K562 (cell line): ENCODE measurements around the gene CCDC194. TPM values are rescaled to one million over a fixed set of nuclear protein-coding genes. Genes with fewer than 3 reads are reported as not detected.

ENCODE experiments used
- ATAC-seq: fragments of 200-7000 bp; cut with Tn5 transposase; 3 replicates; pipeline ENCODE4 v1.9.1; 2020; ENCODE audit warnings: moderate library complexity
- BruUV-seq: library from RNA; stranded (reverse); fragments of 400-500 nt; replicated peaks from 2 replicates; lab custom pipeline; 2021; lab: Mats Ljungman, UMichigan
- CTCF ChIA-PET: fragments of 300-600 bp; formaldehyde crosslinking; extraction: SDS; loops from one replicate; lab custom pipeline; 2021; ENCODE audit warnings: low intra/inter-chr PET ratio; lab: Yijun Ruan, JAX
- POLR2A ChIA-PET: fragments of 300-600, 350-650 bp; sonication (Branson Sonifier 250); formaldehyde crosslinking; extraction: SDS; loops from one replicate; lab custom pipeline; 2021; ENCODE audit warnings: antibody characterized with exemption, inconsistent platforms; lab: Yijun Ruan, JAX
- DNase-seq, 4 experiments: peaks; one replicate each; pipeline versions ENCODE4 v3.0.0 to v3.0.0-alpha.2; 2011 to 2018; ENCODE audit warnings: low spot score in 3 of 4, mixed read lengths in 3 of 4; ENCODE audit errors: extremely low read depth in 1 of 4
- FAIRE-seq: peaks from 2 replicates; lab custom pipeline; 2011; peaks lifted over from hg19 to GRCh38; lab: Jason Lieb, UNC
- H2AFZ ChIP-seq: 2 replicates; pipeline ENCODE4 v1.6.0; 2011; ENCODE audit warnings: low read depth, low read length, control low read depth, inconsistent platforms
- H3K27ac ChIP-seq: fragments of 200-600 bp; 3 replicates; pipeline ENCODE4 v1.8.0; 2011; ENCODE audit warnings: low read depth, mild to moderate bottlenecking, control low read depth, inconsistent platforms, low read length, moderate library complexity, mixed read lengths; ENCODE audit errors: extremely low read depth
- H3K27me3 ChIP-seq, 2 experiments: fragments of 300-600 bp in 1 of 2; 2 replicates in 1 of 2; 3 replicates in 1 of 2; pipeline versions ENCODE4 v1.6.0 to v1.8.0; 2011; ENCODE audit warnings: inconsistent platforms in 2 of 2, low read length in 2 of 2, mild to moderate bottlenecking in 1 of 2, mixed read lengths in 1 of 2, moderate library complexity in 1 of 2; ENCODE audit not compliant: control insufficient read depth in 2 of 2, insufficient read depth in 2 of 2
- H3K36me3 ChIP-seq: fragments of 300-600 bp; 3 replicates; pipeline ENCODE4 v1.8.0; 2011; ENCODE audit warnings: mild to moderate bottlenecking, low read length, inconsistent platforms; ENCODE audit not compliant: control insufficient read depth, insufficient read depth
- H3K4me1 ChIP-seq, 2 experiments: fragments of 200-600 bp in 1 of 2; replicated peaks in 1 of 2; 2 replicates in 1 of 2; 3 replicates in 1 of 2; pipeline versions ENCODE4 v1.5.1 to v1.8.0; 2011; ENCODE audit warnings: inconsistent platforms in 2 of 2, low read length in 2 of 2, mild to moderate bottlenecking in 1 of 2, mixed read lengths in 1 of 2, moderate library complexity in 1 of 2; ENCODE audit not compliant: control insufficient read depth in 2 of 2, insufficient read depth in 2 of 2
- H3K4me2 ChIP-seq: 2 replicates; pipeline ENCODE4 v1.6.1; 2011; ENCODE audit warnings: low read length, control low read depth, inconsistent platforms, mixed read lengths; ENCODE audit not compliant: insufficient read depth
- H3K4me3 ChIP-seq: fragments of 200-600 bp; sonication (generic), shearing (Covaris generic); 2 replicates; pipeline ENCODE4 v1.5.1; 2016; ENCODE audit warnings: control low read depth, inconsistent platforms
- H3K79me2 ChIP-seq: fragments of 200-600 bp; 3 replicates; pipeline ENCODE4 v1.8.0; 2011; ENCODE audit warnings: low read length, inconsistent platforms; ENCODE audit not compliant: control insufficient read depth, insufficient read depth
- H3K9ac ChIP-seq, 2 experiments: 2 replicates each; pipeline versions ENCODE4 v1.6.0 to v1.6.1; 2011; ENCODE audit warnings: low read depth in 2 of 2, low read length in 2 of 2, control low read depth in 1 of 2, inconsistent platforms in 1 of 2, mild to moderate bottlenecking in 1 of 2, mixed read lengths in 1 of 2; ENCODE audit not compliant: insufficient read depth in 1 of 2
- H3K9me1 ChIP-seq: one replicate; pipeline ENCODE4 v1.6.0; 2011; ENCODE audit warnings: inconsistent platforms, mild to moderate bottlenecking, low read length, moderate library complexity; ENCODE audit not compliant: control insufficient read depth, insufficient read depth
- H3K9me3 ChIP-seq: replicated peaks from 2 replicates; pipeline ENCODE4 v1.5.1; 2011; ENCODE audit warnings: low read depth, low read length, inconsistent platforms; ENCODE audit not compliant: control insufficient read depth, insufficient read depth
- H4K20me1 ChIP-seq: replicated peaks from 2 replicates; pipeline ENCODE4 v1.6.1; 2011; ENCODE audit warnings: low read length, inconsistent platforms, mixed read lengths; ENCODE audit not compliant: control insufficient read depth, insufficient read depth
- CCNT2 ChIP-seq: IDR thresholded peaks from 2 replicates; pipeline ENCODE4 v1.6.1; 2011; ENCODE audit warnings: borderline replicate concordance, low read depth, mild to moderate bottlenecking, moderate library complexity, mixed read lengths, low read length; ENCODE audit not compliant: insufficient read length; ENCODE audit errors: extremely low read depth
- EGR1 ChIP-seq: fragments of 450-650 bp; conservative IDR thresholded peaks from 2 replicates; pipeline ENCODE4 v1.6.1; 2017; ENCODE audit warnings: mild to moderate bottlenecking
- MNT ChIP-seq, 2 experiments: fragments of 450-650 bp; conservative IDR thresholded peaks; 2 replicates each; pipeline ENCODE4 v1.6.1; 2017; ENCODE audit warnings: mild to moderate bottlenecking in 2 of 2, moderate library complexity in 2 of 2
- PHF8 ChIP-seq: fragments of 200-600 bp; sonication (generic); IDR thresholded peaks from 2 replicates; pipeline ENCODE4 v1.6.1; 2012; ENCODE audit warnings: mixed run types, mild to moderate bottlenecking, inconsistent platforms, low read length, moderate library complexity, borderline replicate concordance
- PHTF2 ChIP-seq: fragments of 250-450 bp; sonication (Bioruptor Pico); IDR thresholded peaks from 2 replicates; pipeline ENCODE4 v1.5.0; 2021; ENCODE audit warnings: mild to moderate bottlenecking
- SIN3A ChIP-seq, 2 experiments: fragments of 150-350 bp in 1 of 2; IDR thresholded peaks; 2 replicates each; pipeline ENCODE4 v1.6.1; 2011 to 2016; ENCODE audit warnings: borderline replicate concordance in 2 of 2, low read depth in 2 of 2, low read length in 2 of 2, mild to moderate bottlenecking in 2 of 2, moderate library complexity in 2 of 2; ENCODE audit not compliant: control insufficient read depth in 1 of 2
- ZNF23 ChIP-seq: fragments of 250-450 bp; sonication (Bioruptor Pico); IDR thresholded peaks from 2 replicates; pipeline ENCODE4 v1.4.0; 2020; ENCODE audit warnings: mild to moderate bottlenecking
- ZNF263 ChIP-seq: sonication (generic); formaldehyde crosslinking; IDR thresholded peaks from 2 replicates; pipeline ENCODE4 v1.8.0; 2022; ENCODE audit warnings: mild to moderate bottlenecking, missing genetic modification reagents, borderline replicate concordance
- ZNF592 ChIP-seq: fragments of 450-650 bp; IDR thresholded peaks from 2 replicates; pipeline ENCODE4 v1.6.1; 2017; ENCODE audit warnings: antibody characterized with exemption, mild to moderate bottlenecking
- WGBS: fragments of 100-300 bp; shearing (Covaris generic); methylation state at CpG from one replicate; pipeline ENCODE4 v1.1.6; 2016; ENCODE audit warnings: low coverage, mixed read lengths; ENCODE audit not compliant: insufficient coverage; ENCODE audit errors: missing lambda C conversion rate; 5-methylcytosine and 5-hydroxymethylcytosine counted together
- in situ Hi-C: fragments of 300-500 bp; cut with MboI; formaldehyde crosslinking; loops from 4 replicates; pipeline ENCODE4 v1.15.0; 2018; ENCODE audit warnings: inconsistent platforms, mixed read lengths
- intact Hi-C: fragments of 100-400 bp; cut with micrococcal nuclease; formaldehyde crosslinking; loops from 2 replicates; pipeline ENCODE4 v1.14.2; 2022
- polyA plus RNA-seq, 8 experiments: library from polyadenylated mRNA; depleted of rRNA in 4 of 8; stranded (reverse) in 5 of 8; unstranded in 3 of 8; fragments of >200 nt; fragmentation: Nextera tagmentation in 2 of 8; fragmentation: Illumina TruSeq in 1 of 8; extraction: Ambion mirVana in 2 of 8; extraction: Trizol in 1 of 8; gene quantifications; 2 replicates each; pipeline versions ENCODE4 v1.2.1 to v1.2.3, GENCODE V29; 2011 to 2014; ENCODE audit warnings: inconsistent platforms in 1 of 8, missing spikeins in 1 of 8
- total RNA-seq, 7 experiments: library from RNA; depleted of rRNA in 6 of 7; stranded (reverse); fragments of >200 nt in 6 of 7; fragmentation: Illumina TruSeq in 2 of 7; extraction: Trizol in 2 of 7; gene quantifications; 2 replicates each; pipeline versions ENCODE4 v1.2.1 to v1.2.3, GENCODE V29; 2011 to 2021; ENCODE audit warnings: low replicate concordance in 1 of 7

The CCDC194 gene
- total and polyA plus RNA-seq, 9 of the 15 experiments (the other 6 are each of a cell fraction or from before 2014, with no cell fraction given) = 0.13 to 1.3 (median 0.39) TPM; not detected in 3

- peak overlapping the region; percentile 53 for H3K4me3 ChIP-seq
- no peaks in the 10 kb centered on the region for H3K27me3 ChIP-seq
- peaks cover 28% of the 10 kb centered on the region; the same call in 2 of the 3 replicates for H3K36me3 ChIP-seq
- H3K79me2 ChIP-seq = peaks cover 62% of the 10 kb centered on the region
- in situ Hi-C loops = no loop called here
- TF ChIP-seq PHF8 (no peak), MNT (conservative IDR thresholded peaks at IDR 0.05) (0 out of 4 replicates have a peak, but pooled peaks of 1 of the 2 experiments have one; percentile 15), CCNT2 (peak; percentile 38), ZNF23 (no peak), ZNF592 (no peak), PHTF2 (CRISPR knock-in tag) (peak; percentile 23; the same call in 1 of the 2 replicates), EGR1 (0 out of 2 replicates have a peak, but pooled peaks have one; percentile 27), SIN3A (IDR thresholded peaks at IDR 0.05; ENCODE audit: borderline replicate concordance in 2 of 2, control insufficient read depth in 1 of 2, low read depth in 2 of 2, low read length in 2 of 2) (peak in 1 of 2 experiments; percentile 48; a peak in 1 of 4 replicates), ZNF263 (CRISPR knock-in tag) (peak; percentile 42; the same call in 1 of the 2 replicates)
- TF ChIP-seq, all 486 proteins: peak for 6
- DNase-seq = peak; percentile 70 to 79 (median 76)
- peaks cover 16 to 40% of the 10 kb centered on the region in 2 experiments; a peak in 4 of 5 replicates for H3K4me1 ChIP-seq
- H4K20me1 ChIP-seq = 0 out of 2 replicates have a peak, but pooled peaks cover 3% of the 10 kb centered on the region
- ChIA-PET CTCF (no interaction called here), POLR2A (interaction anchor here (0.6 to 1.0 kb wide), 5 partner anchors 12 to 461 kb away, joined by 3 to 4 read pairs (median 3); partner anchors contain the start of gene MVB12A)
- no peaks in the 10 kb centered on the region for H3K9me3 ChIP-seq
- 0% methylated on average over 5 of the region's 6 CpGs for WGBS
- BruUV-seq = no TSS peak
- H3K9ac ChIP-seq = peak overlapping the region; percentile 78 to 93
- no peaks in the 10 kb centered on the region for H3K9me1 ChIP-seq
- intact Hi-C loops = no loop called here
- no peak overlapping the region for H2AFZ ChIP-seq
- FAIRE-seq = peak; percentile 56
- peak overlapping the region; percentile 69 for H3K27ac ChIP-seq
- ATAC-seq = peak; percentile 27
- peak overlapping the region; percentile 92 for H3K4me2 ChIP-seq
Observed at GRCh38 chr19:17404015-17404414, 10.0 kb upstream of the CCDC194 start.
